ENCODE measurements around the gene POP4.

GRCh38 chr19:29644210-29644609 is 38.1 kb downstream of the POP4 start:
- TF ChIP-seq POLR2A (IDR thresholded peaks at IDR 0.05) (no peak), CTCF (IDR thresholded peaks at IDR 0.05) (no peak)
